SK-MEL-5 (cell line): ENCODE measurements around the gene MPHOSPH10. TPM values are rescaled to one million over a fixed set of nuclear protein-coding genes. Genes with fewer than 3 reads are reported as not detected.

Experiments used
- small RNA-seq, 2 experiments: library from RNA; depleted of rRNA; stranded (forward); fragments of <200 nt; gene quantifications; one replicate each; pipeline ENCODE3, GENCODE V24; 2014
- total RNA-seq: library from RNA; depleted of rRNA; stranded (reverse); fragments of >200 nt; shearing (Covaris generic); gene quantifications from 2 replicates; pipeline ENCODE4 v1.2.3, GENCODE V29; 2014; rRNA removed

MPHOSPH10 gene
- total RNA-seq, 1 experiment from 2014 or later, result 32.1 TPM

Small RNAs within 50 kb of the gene (small RNA-seq; reads per million reads assigned to genes)
- gene AC007881.1, result 0 reads per million in 2 experiments

Other genes with a start within 250 kb of the MPHOSPH10 start
- 2.0 and 4.5 TPM in 2 replicates for gene VAX2, start 230.1 kb upstream of the MPHOSPH10 start, total RNA-seq
- 2.5 TPM in 1 of 2 replicates, not detected in the other for gene ATP6V1B1, start 194.7 kb upstream of the MPHOSPH10 start, total RNA-seq
- not detected in 2 replicates for gene ANKRD53, start 152.0 kb upstream of the MPHOSPH10 start, total RNA-seq
- 55.3 and 59.5 TPM in 2 replicates for gene TEX261, start 135.8 kb upstream of the MPHOSPH10 start, total RNA-seq
- 66.9 and 85.2 TPM in 2 replicates for gene NAGK, start 62.0 kb upstream of the MPHOSPH10 start, total RNA-seq
- 11.1 and 12.0 TPM in 2 replicates for gene MCEE, start 405 bp upstream of the MPHOSPH10 start, total RNA-seq
- 1.0 and 1.5 TPM in 2 replicates for gene PAIP2B, start 96.5 kb downstream of the MPHOSPH10 start, total RNA-seq
- 166 and 191 TPM in 2 replicates for gene ZNF638, start 201.1 kb downstream of the MPHOSPH10 start, total RNA-seq